Endothelial cell (in vitro differentiated cells): ENCODE measurements around the gene CARHSP1. TPM values are rescaled to one million over a fixed set of nuclear protein-coding genes. Genes with fewer than 3 reads are reported as not detected.

Experiments used
- DNase-seq: peaks from one replicate; pipeline ENCODE4 v3.0.0; 2021; ENCODE audit warnings: low spot score
- H3K27ac Mint-ChIP-seq: one replicate; pipeline ENCODE4 v1.8.0; 2021; ENCODE audit warnings: mixed read lengths, inconsistent platforms; ENCODE audit not compliant: unreplicated experiment
- H3K27me3 Mint-ChIP-seq: one replicate; pipeline ENCODE4 v1.8.0; 2021; ENCODE audit warnings: mild to moderate bottlenecking, moderate library complexity, mixed read lengths, inconsistent platforms; ENCODE audit not compliant: unreplicated experiment
- H3K36me3 Mint-ChIP-seq: one replicate; pipeline ENCODE4 v1.8.0; 2021; ENCODE audit warnings: mild to moderate bottlenecking, low read depth, mixed read lengths, inconsistent platforms; ENCODE audit not compliant: unreplicated experiment
- H3K4me1 Mint-ChIP-seq: one replicate; pipeline ENCODE4 v1.8.0; 2021; ENCODE audit warnings: mild to moderate bottlenecking, mixed read lengths, inconsistent platforms; ENCODE audit not compliant: unreplicated experiment
- H3K4me3 Mint-ChIP-seq: one replicate; pipeline ENCODE4 v1.8.0; 2021; ENCODE audit warnings: mild to moderate bottlenecking, mixed read lengths, inconsistent platforms; ENCODE audit not compliant: unreplicated experiment
- H3K9me3 Mint-ChIP-seq: one replicate; pipeline ENCODE4 v1.8.0; 2021; ENCODE audit warnings: mixed read lengths, inconsistent platforms; ENCODE audit not compliant: unreplicated experiment
- total RNA-seq: library from RNA; stranded (reverse); fragmentation: NEBNext Ultra II Directional; extraction: Animal tissue kit (Norgen Biotek cat#: 25700); gene quantifications from one replicate; pipeline ENCODE4 v1.2.1, GENCODE V29; 2021; ENCODE audit not compliant: unreplicated experiment
- TF ChIP-seq, protein P1 (sequence below): fragments of 200-600 bp; sonication (generic); IDR thresholded peaks from one replicate; pipeline ENCODE4 v1.5.0; 2021; ENCODE audit warnings: antibody characterized with exemption; ENCODE audit not compliant: unreplicated experiment

The CARHSP1 gene
- total RNA-seq, 1 donor from 2014 or later = 127 TPM

- TF ChIP-seq, protein P1, sequence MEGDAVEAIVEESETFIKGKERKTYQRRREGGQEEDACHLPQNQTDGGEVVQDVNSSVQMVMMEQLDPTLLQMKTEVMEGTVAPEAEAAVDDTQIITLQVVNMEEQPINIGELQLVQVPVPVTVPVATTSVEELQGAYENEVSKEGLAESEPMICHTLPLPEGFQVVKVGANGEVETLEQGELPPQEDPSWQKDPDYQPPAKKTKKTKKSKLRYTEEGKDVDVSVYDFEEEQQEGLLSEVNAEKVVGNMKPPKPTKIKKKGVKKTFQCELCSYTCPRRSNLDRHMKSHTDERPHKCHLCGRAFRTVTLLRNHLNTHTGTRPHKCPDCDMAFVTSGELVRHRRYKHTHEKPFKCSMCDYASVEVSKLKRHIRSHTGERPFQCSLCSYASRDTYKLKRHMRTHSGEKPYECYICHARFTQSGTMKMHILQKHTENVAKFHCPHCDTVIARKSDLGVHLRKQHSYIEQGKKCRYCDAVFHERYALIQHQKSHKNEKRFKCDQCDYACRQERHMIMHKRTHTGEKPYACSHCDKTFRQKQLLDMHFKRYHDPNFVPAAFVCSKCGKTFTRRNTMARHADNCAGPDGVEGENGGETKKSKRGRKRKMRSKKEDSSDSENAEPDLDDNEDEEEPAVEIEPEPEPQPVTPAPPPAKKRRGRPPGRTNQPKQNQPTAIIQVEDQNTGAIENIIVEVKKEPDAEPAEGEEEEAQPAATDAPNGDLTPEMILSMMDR = no peak
- no peaks in the 10 kb centered on the region for H3K27me3 Mint-ChIP-seq
- H3K9me3 Mint-ChIP-seq = no peaks in the 10 kb centered on the region
- peaks cover 33% of the 10 kb centered on the region for H3K36me3 Mint-ChIP-seq
- H3K4me3 Mint-ChIP-seq = no peak overlapping the region
- no peak overlapping the region for H3K27ac Mint-ChIP-seq
- no peaks in the 10 kb centered on the region for H3K4me1 Mint-ChIP-seq
- DNase-seq = no peak
Observed at GRCh38 chr16:8814095-8814806, 54.6 kb downstream of the CARHSP1 start.

- Mint-ChIP-seq H3K27me3 (no peaks in the 10 kb centered on the region), H3K36me3 (peaks cover 33% of the 10 kb centered on the region), H3K4me1 (no peaks in the 10 kb centered on the region), H3K4me3 (no peak overlapping the region), H3K27ac (no peak overlapping the region), H3K9me3 (no peaks in the 10 kb centered on the region)
- DNase-seq = no peak
- TF ChIP-seq, protein P1 = no peak
Observed at GRCh38 chr16:8812162-8812843, 56.5 kb downstream of the CARHSP1 start.

- peak overlapping the region; percentile 22 for H3K27ac Mint-ChIP-seq
- H3K36me3 Mint-ChIP-seq = peaks cover 22% of the 10 kb centered on the region
- no peaks in the 10 kb centered on the region for H3K9me3 Mint-ChIP-seq
- TF ChIP-seq, protein P1 = no peak
- H3K4me1 Mint-ChIP-seq = no peaks in the 10 kb centered on the region
- no peak overlapping the region for H3K4me3 Mint-ChIP-seq
- no peak for DNase-seq
- no peaks in the 10 kb centered on the region for H3K27me3 Mint-ChIP-seq
Observed at GRCh38 chr16:8808613-8809353, 60.0 kb downstream of the CARHSP1 start.

GRCh38 chr16:8808009-8808408, 60.8 kb downstream of the CARHSP1 start:
- peaks cover 20% of the 10 kb centered on the region for H3K36me3 Mint-ChIP-seq
- TF ChIP-seq, protein P1 = no peak
- no peak for DNase-seq
- H3K9me3 Mint-ChIP-seq = no peaks in the 10 kb centered on the region
- H3K27ac Mint-ChIP-seq = no peak overlapping the region
- no peaks in the 10 kb centered on the region for H3K4me1 Mint-ChIP-seq
- no peak overlapping the region for H3K4me3 Mint-ChIP-seq
- H3K27me3 Mint-ChIP-seq = no peaks in the 10 kb centered on the region

DNA sequence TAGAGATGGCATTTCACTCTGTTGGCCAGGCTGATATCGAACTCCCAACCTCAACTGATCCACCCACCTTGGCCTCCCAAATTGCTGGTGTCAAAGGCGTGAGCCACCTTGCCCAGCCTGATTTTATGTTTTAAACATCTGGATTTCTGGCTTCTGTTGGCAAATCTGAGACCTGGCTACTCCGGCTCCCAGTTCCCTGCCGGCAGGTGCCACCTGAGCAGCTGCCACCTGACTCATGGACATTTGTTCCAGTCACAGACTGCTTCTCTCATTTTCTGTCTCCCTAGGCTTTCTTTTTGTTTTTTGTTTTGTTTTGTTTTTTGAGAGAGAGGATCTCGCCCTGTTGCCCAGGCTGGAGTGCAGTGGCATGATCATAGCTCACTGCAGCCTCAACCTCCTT, 61.6 kb downstream of the CARHSP1 start:
- H3K4me3 Mint-ChIP-seq = no peak overlapping the region
- H3K9me3 Mint-ChIP-seq = no peaks in the 10 kb centered on the region
- peaks cover 20% of the 10 kb centered on the region for H3K36me3 Mint-ChIP-seq
- no peak overlapping the region for H3K27ac Mint-ChIP-seq
- H3K4me1 Mint-ChIP-seq = no peaks in the 10 kb centered on the region
- no peak for DNase-seq
- TF ChIP-seq, protein P1 = no peak
- no peaks in the 10 kb centered on the region for H3K27me3 Mint-ChIP-seq
